Uterus (tissue), 4 donors: ENCODE results near the gene RRBP1. TPM values are rescaled to one million over a fixed set of nuclear protein-coding genes. Genes with fewer than 3 reads are reported as not detected.

ENCODE experiments used
- DNase-seq, 2 donors: peaks; one replicate each; pipeline ENCODE4 v3.0.0-alpha.2; 2019 to 2020
- H3K27ac ChIP-seq, 2 donors: fragments of 200-600 bp; sonication (generic); 1 replicate in 1 of 2; 2 replicates in 1 of 2; pipeline ENCODE4 v1.5.1; 2016 to 2018
- H3K27me3 ChIP-seq, 2 donors: fragments of 200-600 bp; sonication (generic); one replicate each; pipeline ENCODE4 v1.5.1; 2018 to 2019; ENCODE audit warnings: control low read depth in 1 of 2
- H3K36me3 ChIP-seq, 2 donors: fragments of 200-600 bp; sonication (generic); one replicate each; pipeline ENCODE4 v1.5.1; 2019; ENCODE audit warnings: control low read depth in 1 of 2
- H3K4me1 ChIP-seq, 2 donors: fragments of 200-600 bp; sonication (generic); one replicate each; pipeline ENCODE4 v1.5.1; 2018 to 2019; ENCODE audit warnings: control low read depth in 1 of 2
- H3K4me3 ChIP-seq, 2 donors: fragments of 200-600 bp; sonication (generic); 1 replicate in 1 of 2; 2 replicates in 1 of 2; pipeline ENCODE4 v1.5.1; 2018 to 2019; ENCODE audit warnings: mild to moderate bottlenecking in 1 of 2
- H3K9me3 ChIP-seq, 2 donors: fragments of 200-600 bp; sonication (generic); one replicate each; pipeline ENCODE4 v1.5.1; 2019; ENCODE audit warnings: control low read depth in 1 of 2
- POLR2A ChIP-seq, 2 donors: fragments of 450-650 bp; IDR thresholded peaks; one replicate each; pipeline ENCODE4 v1.6.1; 2016; ENCODE audit warnings: antibody characterized with exemption in 2 of 2, mild to moderate bottlenecking in 1 of 2, moderate library complexity in 1 of 2
- intact Hi-C: fragments of 100-400 bp; cut with DNase I; formaldehyde crosslinking; loops from one replicate; pipeline ENCODE4 v1.15.1; 2023; ENCODE audit warnings: low total_unique reads
- total RNA-seq, 4 donors: library from RNA; depleted of rRNA in 3 of 4; stranded (reverse); fragments of >200 nt in 3 of 4; gene quantifications; one replicate each; pipeline versions ENCODE4 v1.1.0 to v1.2.4, GENCODE V29; 2014 to 2023
- TF ChIP-seq, protein P1 (sequence below), 4 experiments: fragments of 200-600 bp in 2 of 4; fragments of 450-650 bp in 2 of 4; sonication (generic) in 2 of 4; IDR thresholded peaks; one replicate each; pipeline ENCODE4 v1.5.1; 2016 to 2019; ENCODE audit warnings: antibody characterized with exemption in 4 of 4, mild to moderate bottlenecking in 2 of 4, moderate library complexity in 1 of 4
- donor health status: DM: yes; HTN: yes; CAD: no.

The RRBP1 gene
- total RNA-seq, 4 donors from 2014 or later: 13.2 to 172 (median 96.9) TPM

DNA sequence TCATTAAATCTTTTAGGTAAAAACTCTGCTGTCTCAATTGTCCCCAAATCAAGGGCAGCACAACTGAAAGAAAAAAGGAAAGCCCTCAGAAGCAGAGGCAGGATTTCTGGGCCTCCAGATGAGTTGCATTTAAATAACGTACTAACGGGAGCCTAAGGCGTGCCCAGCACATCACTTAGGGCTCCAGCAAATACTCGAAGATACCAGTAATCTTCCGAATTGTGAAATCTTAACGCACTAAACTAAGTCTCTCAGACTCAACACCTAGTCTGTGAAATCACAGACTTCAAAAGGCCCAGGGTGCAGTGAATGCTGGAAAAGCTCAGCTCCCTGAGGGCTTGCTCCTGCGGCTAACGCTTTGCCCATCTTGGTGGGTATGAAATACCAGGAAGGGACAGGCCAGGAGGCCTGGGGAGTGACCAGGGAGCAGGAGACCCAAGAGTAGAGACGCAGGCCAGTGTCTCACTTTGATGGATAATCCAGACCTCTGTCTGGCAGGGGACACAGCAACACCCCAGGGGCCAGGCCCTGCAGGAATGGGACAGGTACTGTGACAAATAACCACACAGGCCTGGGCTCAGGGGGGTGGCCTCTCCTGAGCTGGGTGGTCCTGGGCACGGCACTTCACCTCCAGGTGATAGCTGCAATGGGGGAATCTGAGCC, 36.4 kb downstream of the RRBP1 start:
- no peak for TF ChIP-seq POLR2A (IDR thresholded peaks at IDR 0.05)
- TF ChIP-seq, protein P1, sequence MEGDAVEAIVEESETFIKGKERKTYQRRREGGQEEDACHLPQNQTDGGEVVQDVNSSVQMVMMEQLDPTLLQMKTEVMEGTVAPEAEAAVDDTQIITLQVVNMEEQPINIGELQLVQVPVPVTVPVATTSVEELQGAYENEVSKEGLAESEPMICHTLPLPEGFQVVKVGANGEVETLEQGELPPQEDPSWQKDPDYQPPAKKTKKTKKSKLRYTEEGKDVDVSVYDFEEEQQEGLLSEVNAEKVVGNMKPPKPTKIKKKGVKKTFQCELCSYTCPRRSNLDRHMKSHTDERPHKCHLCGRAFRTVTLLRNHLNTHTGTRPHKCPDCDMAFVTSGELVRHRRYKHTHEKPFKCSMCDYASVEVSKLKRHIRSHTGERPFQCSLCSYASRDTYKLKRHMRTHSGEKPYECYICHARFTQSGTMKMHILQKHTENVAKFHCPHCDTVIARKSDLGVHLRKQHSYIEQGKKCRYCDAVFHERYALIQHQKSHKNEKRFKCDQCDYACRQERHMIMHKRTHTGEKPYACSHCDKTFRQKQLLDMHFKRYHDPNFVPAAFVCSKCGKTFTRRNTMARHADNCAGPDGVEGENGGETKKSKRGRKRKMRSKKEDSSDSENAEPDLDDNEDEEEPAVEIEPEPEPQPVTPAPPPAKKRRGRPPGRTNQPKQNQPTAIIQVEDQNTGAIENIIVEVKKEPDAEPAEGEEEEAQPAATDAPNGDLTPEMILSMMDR (IDR thresholded peaks at IDR 0.05): no peak
- Histone ChIP-seq H3K4me1 (peaks cover 5 to 17% of the 10 kb centered on the region in 2 donors), H3K36me3 (no peaks in the 10 kb centered on the region), H3K27me3 (no peaks in the 10 kb centered on the region), H3K4me3 (no peak overlapping the region), H3K9me3 (no peaks in the 10 kb centered on the region), H3K27ac (peak overlapping the region; percentile 44 to 50)
- intact Hi-C loops: no loop called here
- peak in 1 of 2 donors; percentile 13 for DNase-seq

DNA sequence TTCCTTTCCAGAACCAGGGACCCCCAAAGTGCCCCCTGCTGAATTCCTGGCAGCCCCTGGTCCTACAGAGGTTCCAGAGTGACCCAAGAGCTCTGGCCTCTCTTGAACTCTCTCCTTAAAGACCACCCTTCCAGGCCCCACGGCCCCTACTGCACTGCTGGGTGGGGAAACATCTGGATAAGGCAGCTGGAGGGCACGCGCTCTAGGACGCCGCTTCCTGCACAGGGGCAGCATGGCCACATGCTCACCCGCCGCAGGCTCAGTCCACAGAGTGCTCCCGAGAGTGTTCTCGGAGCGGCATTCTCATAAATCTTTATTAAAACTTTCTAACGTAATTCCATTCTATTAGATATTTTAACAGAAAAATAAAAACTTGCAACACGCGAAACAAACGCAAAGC, 37.0 kb downstream of the RRBP1 start:
- intact Hi-C loops: no loop called here
- no peak for DNase-seq
- TF ChIP-seq, protein P1 (IDR thresholded peaks at IDR 0.05): no peak
- no peak for TF ChIP-seq POLR2A (IDR thresholded peaks at IDR 0.05)
- Histone ChIP-seq H3K27ac (no peak overlapping the region), H3K9me3 (no peaks in the 10 kb centered on the region), H3K36me3 (no peaks in the 10 kb centered on the region), H3K4me3 (no peak overlapping the region), H3K27me3 (no peaks in the 10 kb centered on the region), H3K4me1 (peaks cover 0 to 15% of the 10 kb centered on the region in 2 donors)

DNA sequence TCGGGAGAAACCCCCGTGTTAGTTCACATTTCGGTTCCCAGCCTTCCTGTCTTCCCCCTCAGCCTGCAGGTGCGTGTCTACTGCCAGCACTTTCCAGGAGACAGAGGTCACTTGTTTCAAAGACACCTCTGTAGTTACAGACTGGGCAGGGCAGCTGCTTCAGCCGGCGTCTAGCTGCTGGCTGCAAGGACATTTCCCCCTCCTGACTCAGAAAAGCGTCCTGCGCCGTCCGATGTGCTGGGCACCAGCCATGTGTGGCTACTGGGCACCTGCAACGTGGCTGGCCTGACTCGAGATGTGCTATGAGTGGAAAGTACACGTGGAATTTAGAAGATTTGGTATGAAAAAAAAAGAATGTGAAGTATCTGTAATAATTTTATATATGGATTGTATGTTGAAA, 37.6 kb downstream of the RRBP1 start:
- no peaks in the 10 kb centered on the region for H3K36me3 ChIP-seq

DNA sequence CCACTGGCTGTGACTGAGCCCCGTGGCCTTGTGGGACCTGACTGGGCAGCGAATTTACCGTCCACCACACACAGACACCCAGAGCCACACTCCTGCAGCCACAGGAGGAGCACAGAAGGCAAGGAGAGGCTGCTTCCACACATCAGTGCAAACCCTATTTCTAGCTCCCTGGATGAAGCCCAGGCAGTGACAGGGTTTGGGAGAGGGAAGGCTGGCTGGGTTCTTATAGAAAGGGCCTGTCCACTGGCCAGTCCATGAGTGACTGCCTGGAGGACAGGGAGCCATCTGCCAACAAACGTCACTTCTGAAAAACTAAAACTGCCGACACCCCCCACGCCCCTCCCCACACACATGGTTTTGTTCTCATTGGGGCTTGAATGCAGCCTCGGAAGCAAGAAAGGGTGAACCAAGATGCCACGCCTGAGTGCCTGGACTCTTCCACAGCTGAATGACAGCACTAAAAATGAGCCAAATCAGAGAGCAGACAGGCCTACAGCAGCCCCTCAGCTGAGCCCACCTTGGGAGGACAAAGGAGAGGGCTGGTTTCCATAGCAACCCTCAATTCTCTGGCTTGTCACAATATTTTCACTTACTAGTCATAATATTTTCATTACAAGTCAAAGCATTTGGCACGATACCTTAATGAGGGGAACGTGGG, 38.4 kb downstream of the RRBP1 start:
- DNase-seq: no peak
- TF ChIP-seq, protein P1 (IDR thresholded peaks at IDR 0.05): no peak
- no peak for TF ChIP-seq POLR2A (IDR thresholded peaks at IDR 0.05)
- intact Hi-C loops: no loop called here
- Histone ChIP-seq H3K27ac (peak overlapping the region in 1 of 2 donors; percentile 20), H3K4me1 (peaks cover 0 to 14% of the 10 kb centered on the region in 2 donors), H3K36me3 (no peaks in the 10 kb centered on the region), H3K27me3 (no peaks in the 10 kb centered on the region), H3K9me3 (no peaks in the 10 kb centered on the region), H3K4me3 (no peak overlapping the region)

More for the DNA sequence above, 37.6 kb downstream of the RRBP1 start:
- H3K4me3 ChIP-seq: no peak overlapping the region
- intact Hi-C loops: no loop called here
- H3K4me1 ChIP-seq: peaks cover 0 to 15% of the 10 kb centered on the region in 2 donors
- H3K9me3 ChIP-seq: no peaks in the 10 kb centered on the region
- no peak for DNase-seq
- H3K27me3 ChIP-seq: no peaks in the 10 kb centered on the region
- peak overlapping the region in 1 of 2 donors; percentile 20 for H3K27ac ChIP-seq
- TF ChIP-seq, protein P1 (IDR thresholded peaks at IDR 0.05): no peak
- no peak for TF ChIP-seq POLR2A (IDR thresholded peaks at IDR 0.05)
